Osteocyte (in vitro differentiated cells): Measurements from ENCODE around the gene EPB41L2. TPM values are rescaled to one million over a fixed set of nuclear protein-coding genes. Genes with fewer than 3 reads are reported as not detected.

Experiments
- DNase-seq: peaks from one replicate; pipeline ENCODE4 v3.0.0; 2021; ENCODE audit warnings: mixed read lengths; ENCODE audit not compliant: unreplicated experiment; ENCODE audit errors: extremely low spot score
- H3K27ac Mint-ChIP-seq: one replicate; pipeline ENCODE4 v1.8.0; 2021; ENCODE audit warnings: mild to moderate bottlenecking, mixed read lengths; ENCODE audit not compliant: unreplicated experiment
- H3K27me3 Mint-ChIP-seq: one replicate; pipeline ENCODE4 v1.8.0; 2021; ENCODE audit warnings: mixed read lengths; ENCODE audit not compliant: unreplicated experiment
- H3K36me3 Mint-ChIP-seq: one replicate; pipeline ENCODE4 v1.8.0; 2021; ENCODE audit warnings: mixed read lengths; ENCODE audit not compliant: unreplicated experiment
- H3K4me1 Mint-ChIP-seq: one replicate; pipeline ENCODE4 v1.8.0; 2021; ENCODE audit warnings: mixed read lengths; ENCODE audit not compliant: unreplicated experiment
- H3K4me3 Mint-ChIP-seq: one replicate; pipeline ENCODE4 v1.8.0; 2021; ENCODE audit warnings: mild to moderate bottlenecking, moderate library complexity, mixed read lengths; ENCODE audit not compliant: unreplicated experiment
- H3K9me3 Mint-ChIP-seq: one replicate; pipeline ENCODE4 v1.8.0; 2021; ENCODE audit warnings: mixed read lengths; ENCODE audit not compliant: unreplicated experiment
- CTCF ChIP-seq: fragments of 200-600 bp; sonication (generic); IDR thresholded peaks from 2 replicates; pipeline ENCODE4 v1.5.0; 2021; ENCODE audit warnings: antibody characterized with exemption, mild to moderate bottlenecking, moderate library complexity
- total RNA-seq: library from RNA; stranded (reverse); gene quantifications from 2 replicates; pipeline ENCODE4 v1.2.1, GENCODE V29; 2021

The EPB41L2 gene
- total RNA-seq, 1 donor from 2014 or later = 65.3 TPM

GRCh38 chr6:130824978-130825694 lies 237.9 kb downstream of the EPB41L2 start:
- no peak for DNase-seq
- H3K4me3 Mint-ChIP-seq = no peak overlapping the region
- H3K4me1 Mint-ChIP-seq = no peaks in the 10 kb centered on the region
- H3K36me3 Mint-ChIP-seq = no peaks in the 10 kb centered on the region
- TF ChIP-seq CTCF = no peak
- peaks cover 12% of the 10 kb centered on the region for H3K9me3 Mint-ChIP-seq
- H3K27me3 Mint-ChIP-seq = peaks cover 2% of the 10 kb centered on the region
- no peak overlapping the region for H3K27ac Mint-ChIP-seq

GRCh38 chr6:130822736-130823135 lies 240.3 kb downstream of the EPB41L2 start:
- TF ChIP-seq CTCF = no peak
- peaks cover 1% of the 10 kb centered on the region for H3K36me3 Mint-ChIP-seq
- H3K27me3 Mint-ChIP-seq = peaks cover 2% of the 10 kb centered on the region
- peaks cover 30% of the 10 kb centered on the region for H3K9me3 Mint-ChIP-seq
- no peak for DNase-seq
- H3K4me3 Mint-ChIP-seq = no peak overlapping the region
- H3K27ac Mint-ChIP-seq = no peak overlapping the region
- H3K4me1 Mint-ChIP-seq = no peaks in the 10 kb centered on the region

GRCh38 chr6:130815200-130816071 lies 247.6 kb downstream of the EPB41L2 start:
- no peak for TF ChIP-seq CTCF
- Mint-ChIP-seq H3K4me1 (peaks cover 2% of the 10 kb centered on the region), H3K27ac (no peak overlapping the region), H3K36me3 (peaks cover 7% of the 10 kb centered on the region), H3K4me3 (no peak overlapping the region), H3K9me3 (peaks cover 28% of the 10 kb centered on the region), H3K27me3 (no peaks in the 10 kb centered on the region)
- DNase-seq = no peak

GRCh38 chr6:130814506-130814905 lies 248.5 kb downstream of the EPB41L2 start:
- no peak overlapping the region for H3K4me3 Mint-ChIP-seq
- H3K36me3 Mint-ChIP-seq = peaks cover 7% of the 10 kb centered on the region
- no peak for DNase-seq
- TF ChIP-seq CTCF = no peak
- H3K27me3 Mint-ChIP-seq = no peaks in the 10 kb centered on the region
- no peak overlapping the region for H3K27ac Mint-ChIP-seq
- peaks cover 19% of the 10 kb centered on the region for H3K9me3 Mint-ChIP-seq
- peaks cover 11% of the 10 kb centered on the region for H3K4me1 Mint-ChIP-seq

GRCh38 chr6:130811932-130812331 lies 251.1 kb downstream of the EPB41L2 start:
- Mint-ChIP-seq H3K9me3 (no peaks in the 10 kb centered on the region), H3K36me3 (peaks cover 4% of the 10 kb centered on the region), H3K27me3 (no peaks in the 10 kb centered on the region), H3K4me3 (no peak overlapping the region), H3K27ac (no peak overlapping the region), H3K4me1 (peaks cover 12% of the 10 kb centered on the region)
- no peak for TF ChIP-seq CTCF
- DNase-seq = no peak
